Measurements from ENCODE around the gene TRAPPC6A. TPM values are rescaled to one million over a fixed set of nuclear protein-coding genes. Genes with fewer than 3 reads are reported as not detected.

The TRAPPC6A gene
- total RNA-seq, 1 donor from 2014 or later: 14.7 TPM

- Histone ChIP-seq H4K20me1 (ENCODE audit: insufficient read depth, low read length) (peaks cover 33% of the 10 kb centered on the region), H3K9me3 (ENCODE audit: insufficient read depth, low read depth, low read length) (no peaks in the 10 kb centered on the region), H3K36me3 (ENCODE audit: insufficient read depth, low read length) (no peaks in the 10 kb centered on the region), H3K79me2 (ENCODE audit: insufficient read depth, low read length) (no peaks in the 10 kb centered on the region), H3K27me3 (ENCODE audit: insufficient read depth, low read length) (peaks cover 18% of the 10 kb centered on the region), H3K4me1 (ENCODE audit: insufficient read depth, low read length) (peaks cover 23% of the 10 kb centered on the region), H3K4me3 (ENCODE audit: insufficient read depth, low read depth, low read length) (no peak overlapping the region), H2AFZ (ENCODE audit: low read depth, low read length) (no peak overlapping the region), H3K4me2 (ENCODE audit: low read length) (no peak overlapping the region), H3K9ac (ENCODE audit: low read length) (no peak overlapping the region), H3K27ac (ENCODE audit: low read depth, low read length) (no peak overlapping the region)
- FAIRE-seq (no peak), DNase-seq (ENCODE audit: low read depth) (no peak)
- Mint-ChIP-seq H3K4me3 (ENCODE audit: unreplicated experiment) (peak overlapping the region; percentile 27), H3K36me3 (ENCODE audit: low read depth, unreplicated experiment) (peaks cover 30% of the 10 kb centered on the region), H3K27ac (ENCODE audit: unreplicated experiment) (no peak overlapping the region), H3K9me3 (ENCODE audit: unreplicated experiment) (peaks cover 10% of the 10 kb centered on the region), H3K4me1 (ENCODE audit: low read depth, unreplicated experiment) (peaks cover 5% of the 10 kb centered on the region), H3K27me3 (ENCODE audit: low read depth, unreplicated experiment) (peaks cover 19% of the 10 kb centered on the region)
- no peak for TF ChIP-seq EZH2 (IDR thresholded peaks at IDR 0.05; ENCODE audit: insufficient read depth, low read length)
- TF ChIP-seq CTCF (IDR thresholded peaks at IDR 0.05; ENCODE audit: insufficient read depth, low read depth, low read length): no peak
Measured at GRCh38 chr19:45151320-45151719, 26.7 kb downstream of the TRAPPC6A start.

- Mint-ChIP-seq H3K4me1 (ENCODE audit: low read depth, unreplicated experiment) (peaks cover 5% of the 10 kb centered on the region), H3K4me3 (ENCODE audit: unreplicated experiment) (no peak overlapping the region), H3K27me3 (ENCODE audit: low read depth, unreplicated experiment) (peaks cover 16% of the 10 kb centered on the region), H3K9me3 (ENCODE audit: unreplicated experiment) (peaks cover 10% of the 10 kb centered on the region), H3K27ac (ENCODE audit: unreplicated experiment) (no peak overlapping the region), H3K36me3 (ENCODE audit: low read depth, unreplicated experiment) (peaks cover 32% of the 10 kb centered on the region)
- peaks cover 33% of the 10 kb centered on the region for H4K20me1 ChIP-seq (ENCODE audit: insufficient read depth, low read length)
- no peaks in the 10 kb centered on the region for H3K9me3 ChIP-seq (ENCODE audit: insufficient read depth, low read depth, low read length)
- H3K9ac ChIP-seq (ENCODE audit: low read length): no peak overlapping the region
- no peak overlapping the region for H3K27ac ChIP-seq (ENCODE audit: low read depth, low read length)
- DNase-seq (ENCODE audit: low read depth) (no peak), FAIRE-seq (no peak)
- H3K36me3 ChIP-seq (ENCODE audit: insufficient read depth, low read length): no peaks in the 10 kb centered on the region
- no peak for TF ChIP-seq EZH2 (IDR thresholded peaks at IDR 0.05; ENCODE audit: insufficient read depth, low read length)
- no peak for TF ChIP-seq CTCF (IDR thresholded peaks at IDR 0.05; ENCODE audit: insufficient read depth, low read depth, low read length)
- H3K4me2 ChIP-seq (ENCODE audit: low read length): no peak overlapping the region
- peaks cover 18% of the 10 kb centered on the region for H3K27me3 ChIP-seq (ENCODE audit: insufficient read depth, low read length)
- H3K4me1 ChIP-seq (ENCODE audit: insufficient read depth, low read length): peaks cover 23% of the 10 kb centered on the region
- H3K79me2 ChIP-seq (ENCODE audit: insufficient read depth, low read length): no peaks in the 10 kb centered on the region
- no peak overlapping the region for H2AFZ ChIP-seq (ENCODE audit: low read depth, low read length)
- H3K4me3 ChIP-seq (ENCODE audit: insufficient read depth, low read depth, low read length): no peak overlapping the region
Measured at GRCh38 chr19:45150751-45151281, 27.2 kb downstream of the TRAPPC6A start.

GRCh38 chr19:45150180-45150579 is 27.9 kb downstream of the TRAPPC6A start:
- H3K27me3 Mint-ChIP-seq (ENCODE audit: low read depth, unreplicated experiment): peaks cover 13% of the 10 kb centered on the region

More at GRCh38 chr19:45150180-45150579, 27.9 kb downstream of the TRAPPC6A start:
- Histone ChIP-seq H3K27me3 (ENCODE audit: insufficient read depth, low read length) (peaks cover 18% of the 10 kb centered on the region), H3K4me3 (ENCODE audit: insufficient read depth, low read depth, low read length) (no peak overlapping the region), H3K4me2 (ENCODE audit: low read length) (no peak overlapping the region), H3K4me1 (ENCODE audit: insufficient read depth, low read length) (peaks cover 23% of the 10 kb centered on the region), H3K79me2 (ENCODE audit: insufficient read depth, low read length) (no peaks in the 10 kb centered on the region), H3K27ac (ENCODE audit: low read depth, low read length) (no peak overlapping the region), H3K9ac (ENCODE audit: low read length) (no peak overlapping the region), H4K20me1 (ENCODE audit: insufficient read depth, low read length) (peaks cover 33% of the 10 kb centered on the region), H3K36me3 (ENCODE audit: insufficient read depth, low read length) (no peaks in the 10 kb centered on the region), H2AFZ (ENCODE audit: low read depth, low read length) (no peak overlapping the region), H3K9me3 (ENCODE audit: insufficient read depth, low read depth, low read length) (no peaks in the 10 kb centered on the region)
- H3K4me3 Mint-ChIP-seq (ENCODE audit: unreplicated experiment): no peak overlapping the region
- FAIRE-seq: no peak
- TF ChIP-seq EZH2 (IDR thresholded peaks at IDR 0.05; ENCODE audit: insufficient read depth, low read length) (no peak), CTCF (IDR thresholded peaks at IDR 0.05; ENCODE audit: insufficient read depth, low read depth, low read length) (no peak)
- peaks cover 30% of the 10 kb centered on the region for H3K36me3 Mint-ChIP-seq (ENCODE audit: low read depth, unreplicated experiment)
- DNase-seq (ENCODE audit: low read depth): no peak
- peaks cover 10% of the 10 kb centered on the region for H3K9me3 Mint-ChIP-seq (ENCODE audit: unreplicated experiment)
- peaks cover 5% of the 10 kb centered on the region for H3K4me1 Mint-ChIP-seq (ENCODE audit: low read depth, unreplicated experiment)
- no peak overlapping the region for H3K27ac Mint-ChIP-seq (ENCODE audit: unreplicated experiment)
